ENCODE measurements around the gene ABHD14A.

DNA sequence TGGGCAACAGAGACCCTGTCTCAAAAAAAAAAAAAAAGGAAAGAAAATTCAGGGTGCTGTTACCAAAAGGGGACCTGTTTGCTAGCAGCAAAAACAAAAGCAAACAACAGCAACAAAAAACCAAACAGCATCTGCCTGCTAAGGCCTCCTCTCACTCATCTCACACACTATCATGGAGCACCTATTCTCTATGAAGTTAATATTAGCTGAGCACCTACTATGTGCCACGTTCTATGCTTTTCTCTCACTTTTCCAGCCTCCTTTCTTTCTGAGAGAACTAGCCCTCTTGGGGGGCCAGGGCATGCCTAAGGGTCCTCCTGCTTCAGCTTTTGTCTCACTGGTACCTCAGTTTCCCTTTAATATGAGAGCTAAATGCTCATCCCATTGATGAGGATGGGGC lies 20.2 kb upstream of the ABHD14A start:
- TF ChIP-seq, protein P1, sequence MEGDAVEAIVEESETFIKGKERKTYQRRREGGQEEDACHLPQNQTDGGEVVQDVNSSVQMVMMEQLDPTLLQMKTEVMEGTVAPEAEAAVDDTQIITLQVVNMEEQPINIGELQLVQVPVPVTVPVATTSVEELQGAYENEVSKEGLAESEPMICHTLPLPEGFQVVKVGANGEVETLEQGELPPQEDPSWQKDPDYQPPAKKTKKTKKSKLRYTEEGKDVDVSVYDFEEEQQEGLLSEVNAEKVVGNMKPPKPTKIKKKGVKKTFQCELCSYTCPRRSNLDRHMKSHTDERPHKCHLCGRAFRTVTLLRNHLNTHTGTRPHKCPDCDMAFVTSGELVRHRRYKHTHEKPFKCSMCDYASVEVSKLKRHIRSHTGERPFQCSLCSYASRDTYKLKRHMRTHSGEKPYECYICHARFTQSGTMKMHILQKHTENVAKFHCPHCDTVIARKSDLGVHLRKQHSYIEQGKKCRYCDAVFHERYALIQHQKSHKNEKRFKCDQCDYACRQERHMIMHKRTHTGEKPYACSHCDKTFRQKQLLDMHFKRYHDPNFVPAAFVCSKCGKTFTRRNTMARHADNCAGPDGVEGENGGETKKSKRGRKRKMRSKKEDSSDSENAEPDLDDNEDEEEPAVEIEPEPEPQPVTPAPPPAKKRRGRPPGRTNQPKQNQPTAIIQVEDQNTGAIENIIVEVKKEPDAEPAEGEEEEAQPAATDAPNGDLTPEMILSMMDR (IDR thresholded peaks at IDR 0.05): no peak
- TF ChIP-seq POLR2A (IDR thresholded peaks at IDR 0.05): no peak
